NK-92 (cell line): ENCODE results near the gene TMEM108.

Experiments used
- DNase-seq: peaks from one replicate; lab custom pipeline; 2025; ENCODE audit not compliant: unreplicated experiment; lab: John Stamatoyannopoulos, UW

TMEM108 gene

DNA sequence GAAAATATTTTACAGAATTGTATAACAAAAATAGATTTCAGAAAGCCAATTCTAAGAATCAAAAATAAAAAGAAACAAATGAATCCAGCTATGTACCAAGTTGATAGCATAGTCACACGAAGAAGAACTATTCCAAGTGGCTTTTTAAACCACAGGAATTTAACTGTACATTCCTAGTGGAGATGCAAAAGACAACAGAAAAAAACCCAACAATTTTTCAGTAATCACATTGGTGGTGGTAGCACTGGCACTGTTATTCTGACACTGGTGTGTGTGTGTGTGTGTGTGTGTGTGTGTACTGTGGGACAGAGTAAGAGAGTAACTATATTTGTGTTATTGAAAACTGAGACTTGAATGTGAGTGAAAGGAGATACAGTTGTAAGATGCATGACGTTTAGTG lies 370.8 kb downstream of the TMEM108 start:
- DNase-seq = no peak

DNA sequence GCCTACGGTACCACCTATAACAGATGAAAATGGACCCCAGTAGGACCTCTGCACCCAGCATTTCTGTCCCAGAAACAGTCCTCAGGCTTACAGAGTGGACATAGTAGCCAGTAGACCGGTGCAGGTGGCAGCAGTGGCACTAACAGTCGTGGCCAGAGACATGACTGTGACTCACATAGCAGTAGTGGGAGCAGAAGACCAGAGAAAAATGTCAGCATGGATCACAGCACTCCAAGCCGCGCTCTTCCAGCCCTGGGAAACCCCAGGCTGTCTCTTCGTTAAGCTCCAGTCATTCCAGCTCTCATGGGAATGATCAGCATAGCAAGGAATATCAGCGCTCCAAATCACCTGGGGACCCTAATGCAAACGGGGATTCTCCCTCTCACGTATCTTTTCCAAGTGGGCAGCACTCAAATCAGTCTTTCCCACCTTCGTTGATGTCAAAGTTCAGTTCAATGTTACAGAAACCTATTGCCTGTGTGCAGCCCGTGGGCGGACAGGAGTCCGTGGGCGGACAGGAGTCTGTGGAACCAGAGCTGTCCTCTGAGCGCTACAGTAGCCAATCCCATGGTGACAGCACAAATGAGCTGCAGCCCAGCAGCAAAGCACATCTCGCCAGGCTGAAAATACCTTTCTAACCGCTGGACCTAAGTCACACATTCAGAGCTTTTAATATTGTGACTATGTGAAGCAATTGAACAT lies 372.2 kb downstream of the TMEM108 start:
- DNase-seq = no peak

DNA sequence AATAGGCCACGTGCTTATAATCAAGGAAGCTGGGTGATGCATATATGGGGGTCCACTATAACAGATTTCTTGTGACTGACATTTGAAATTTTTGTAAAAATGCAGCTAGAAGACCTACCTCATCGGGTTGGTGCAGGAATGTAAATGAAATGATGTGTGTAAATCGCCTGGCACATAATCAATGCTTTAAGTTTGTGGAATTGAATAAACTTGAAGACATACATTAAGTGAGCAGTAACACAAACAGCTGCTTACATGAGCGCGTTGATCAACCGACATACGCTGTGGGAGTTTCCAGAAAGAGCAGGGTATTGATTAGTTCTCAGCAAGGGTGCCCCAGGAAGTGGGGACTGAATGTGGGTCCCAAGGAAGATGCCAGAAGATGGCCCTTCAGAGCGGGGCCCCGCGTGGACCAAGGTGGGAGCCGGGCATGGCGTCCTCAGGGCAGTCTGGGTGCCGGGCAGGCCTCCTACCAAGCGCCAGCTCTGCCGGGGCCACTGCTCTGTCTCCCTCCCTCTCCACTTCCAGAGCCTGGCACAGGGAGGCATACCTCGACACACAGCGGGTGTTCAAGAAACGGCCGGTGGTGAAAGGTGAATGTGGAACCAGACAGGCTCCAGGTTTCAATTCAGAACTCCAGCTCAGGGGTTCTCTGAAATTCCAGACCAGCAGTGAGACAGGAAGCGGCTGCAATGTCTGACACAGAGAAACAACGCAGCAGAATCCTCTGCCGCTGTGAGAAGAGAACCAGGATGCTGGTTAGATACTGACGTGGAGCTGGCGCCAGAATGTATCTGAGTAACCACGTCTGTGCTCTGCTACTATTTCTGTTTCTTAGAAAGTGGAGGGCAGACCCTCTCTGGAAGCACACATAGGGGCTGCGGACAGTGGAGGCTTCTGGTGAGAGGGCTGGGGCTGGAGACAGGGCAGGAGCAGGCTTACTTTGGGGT lies 374.3 kb downstream of the TMEM108 start:
- DNase-seq = no peak

- DNase-seq = no peak
Measured at GRCh38 chr3:133413161-133414020, 375.2 kb downstream of the TMEM108 start.

- no peak for DNase-seq
Measured at GRCh38 chr3:133414021-133414392, 375.8 kb downstream of the TMEM108 start.

GRCh38 chr3:133418361-133418760 lies 380.2 kb downstream of the TMEM108 start:
- DNase-seq = no peak

DNA sequence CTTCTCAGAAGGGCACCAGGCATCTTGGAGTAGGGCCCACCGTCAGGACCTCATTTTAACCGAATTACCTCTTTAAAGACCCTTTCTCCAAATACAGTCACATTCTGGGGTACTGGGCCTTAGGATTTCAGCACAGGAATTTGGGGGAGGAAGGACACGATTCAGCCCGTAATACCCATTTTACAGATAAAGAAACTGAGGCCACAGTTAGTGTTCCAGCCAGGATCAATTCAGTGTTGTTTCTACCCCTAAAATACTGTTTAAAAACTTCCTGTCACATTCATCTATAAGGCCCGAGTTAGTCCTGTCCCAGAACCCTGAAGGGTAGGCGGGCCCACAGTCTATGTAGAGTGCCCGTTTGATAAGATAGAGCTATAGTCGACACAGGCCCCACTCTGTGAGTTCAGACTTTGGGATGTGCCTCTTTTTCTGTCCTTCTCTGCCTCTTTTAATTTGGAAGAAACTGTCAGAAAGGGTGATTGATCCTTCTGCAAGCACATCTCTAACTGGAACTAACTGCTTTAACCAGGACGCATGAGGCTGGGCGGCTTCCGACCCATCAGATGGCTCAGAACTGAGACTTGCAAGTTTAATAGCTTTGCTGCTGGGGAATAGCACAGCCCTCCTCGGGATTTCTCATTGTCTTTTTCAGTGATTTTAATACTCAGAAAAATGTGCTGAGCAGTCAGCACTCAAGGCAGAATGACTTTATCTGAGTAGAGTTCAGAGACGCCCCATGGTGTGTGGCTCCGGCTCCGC lies 381.1 kb downstream of the TMEM108 start:
- no peak for DNase-seq

GRCh38 chr3:133424937-133425869 lies 387.0 kb downstream of the TMEM108 start:
- no peak for DNase-seq

- no peak for DNase-seq
Measured at GRCh38 chr3:133425898-133426297, 387.7 kb downstream of the TMEM108 start.

DNA sequence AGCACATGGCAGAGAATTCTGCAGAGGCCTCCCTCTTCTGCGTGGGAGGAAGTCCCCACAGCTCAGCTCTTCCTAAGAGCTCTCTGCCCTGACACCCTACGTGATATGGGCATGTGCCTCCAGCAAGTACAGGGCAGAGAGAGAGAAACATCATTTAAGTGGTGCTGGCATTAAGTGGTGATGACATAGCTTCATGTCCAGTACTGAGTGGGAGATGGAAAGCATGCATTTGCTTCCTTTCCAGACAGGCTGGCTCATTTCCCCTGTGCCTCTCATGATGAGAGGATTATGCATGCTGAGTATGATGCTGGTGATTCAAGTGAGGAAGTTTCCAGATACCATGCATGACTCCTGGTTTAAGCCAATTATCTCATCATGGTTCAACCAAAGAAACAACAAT lies 388.5 kb downstream of the TMEM108 start:
- no peak for DNase-seq

DNA sequence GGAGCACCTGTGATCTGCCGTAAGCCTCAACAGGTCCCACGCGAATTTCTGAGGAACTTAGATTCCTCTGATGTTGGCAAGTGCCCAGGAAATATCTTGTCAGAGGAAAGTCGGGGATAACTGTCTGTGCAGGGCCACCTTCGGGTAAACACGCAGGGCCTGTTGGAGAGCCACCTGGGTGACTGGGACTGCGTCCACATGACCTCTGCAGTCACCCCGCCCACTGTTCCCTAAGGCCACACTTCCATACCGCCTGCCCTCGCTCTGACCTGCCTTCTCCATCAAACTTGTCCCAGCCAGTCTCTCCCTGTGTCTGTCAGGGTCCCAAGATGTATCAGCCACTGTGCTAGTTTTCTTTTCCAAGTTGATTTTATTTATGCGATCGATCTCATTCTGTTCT lies 390.4 kb downstream of the TMEM108 start:
- DNase-seq = no peak

DNA sequence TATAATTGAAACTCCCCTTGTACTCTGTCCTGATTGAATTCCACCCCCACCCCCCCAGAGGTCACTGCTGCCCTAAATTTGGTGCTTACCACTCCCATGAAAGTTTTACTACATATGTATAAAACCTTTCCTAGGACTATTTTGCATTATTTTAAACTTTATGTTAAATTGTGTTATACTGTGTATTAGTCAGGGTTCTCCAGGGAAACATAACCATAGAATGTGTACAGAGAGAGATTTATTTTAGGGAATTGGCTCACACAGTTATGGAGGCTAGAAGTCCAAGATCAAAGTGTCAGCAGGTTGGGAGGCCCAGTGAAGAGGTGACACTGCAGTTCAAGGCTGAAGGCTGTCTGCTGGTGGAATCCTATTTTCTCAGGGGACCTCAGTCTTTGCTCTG lies 390.9 kb downstream of the TMEM108 start:
- DNase-seq = no peak

DNA sequence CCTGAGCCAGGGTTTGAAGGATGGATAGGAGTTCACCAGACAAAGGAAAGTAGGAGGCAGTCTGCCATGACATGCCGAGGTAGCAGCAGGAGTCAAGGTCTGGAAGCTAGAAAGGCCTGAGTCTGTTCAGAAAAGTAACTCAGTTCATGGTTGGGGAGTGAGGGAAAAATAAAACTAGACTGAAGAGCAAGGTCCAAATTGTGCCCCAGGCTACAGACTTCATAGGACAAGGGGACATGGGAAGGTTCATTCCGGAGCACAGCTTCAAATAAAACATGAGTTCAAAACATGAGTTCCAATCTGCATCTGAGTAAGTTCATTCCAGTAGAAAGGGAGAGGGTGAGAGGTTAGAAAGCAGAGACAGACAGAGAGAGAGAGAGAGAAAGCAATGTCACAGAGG lies 401.4 kb downstream of the TMEM108 start:
- no peak for DNase-seq

- no peak for DNase-seq
Measured at GRCh38 chr3:133440652-133441051, 402.5 kb downstream of the TMEM108 start.

DNA sequence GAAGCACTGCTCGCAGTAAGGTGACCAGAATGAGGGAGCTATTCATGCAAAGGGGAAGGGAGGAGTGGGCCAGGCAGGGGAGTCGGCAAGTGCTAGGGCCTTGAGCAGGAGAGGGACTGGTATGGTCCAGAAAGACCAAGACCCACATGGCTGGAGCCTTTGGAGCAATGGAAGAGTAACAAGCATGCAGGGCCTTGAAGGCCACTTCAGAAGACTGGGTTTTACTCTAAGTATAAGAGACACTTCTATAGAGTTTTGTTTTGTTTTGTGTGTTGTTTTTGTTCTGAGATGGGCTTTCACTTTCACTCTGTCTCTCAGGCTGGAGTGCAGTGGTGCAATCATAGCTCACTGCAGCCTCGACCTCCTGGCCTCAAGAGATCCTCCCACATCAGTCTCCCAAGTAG lies 403.7 kb downstream of the TMEM108 start:
- DNase-seq = no peak

GRCh38 chr3:133442518-133442917 lies 404.3 kb downstream of the TMEM108 start:
- DNase-seq = no peak

GRCh38 chr3:133443649-133444422 lies 405.6 kb downstream of the TMEM108 start:
- DNase-seq = no peak

DNA sequence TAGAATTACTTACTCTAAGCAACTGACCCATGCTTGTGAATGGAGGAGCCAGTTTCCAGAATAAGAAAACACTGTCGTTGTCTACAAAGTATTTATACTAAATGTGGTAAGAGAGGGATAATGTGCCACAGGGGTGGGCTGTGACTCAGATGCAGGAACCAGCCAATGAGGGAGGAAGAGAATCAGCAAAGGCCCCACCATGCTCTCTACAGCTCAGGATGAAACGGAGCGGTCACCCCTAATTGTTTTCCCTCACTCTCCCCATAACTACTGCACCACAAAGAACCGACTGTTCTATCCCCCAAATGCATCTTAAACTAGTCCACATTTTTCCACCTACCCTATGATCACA lies 406.2 kb downstream of the TMEM108 start:
- DNase-seq = no peak

GRCh38 chr3:133445108-133445507 lies 406.9 kb downstream of the TMEM108 start:
- DNase-seq = no peak
